A549 (cell line): ENCODE data around the gene ATXN7L1. TPM values are rescaled to one million over a fixed set of nuclear protein-coding genes. Genes with fewer than 3 reads are reported as not detected.

Experiments used
- ATAC-seq, 2 experiments: fragments of 200-7000 bp in 1 of 2; fragments of >200 bp in 1 of 2; cut with Nextera tagmentation in 1 of 2; cut with Tn5 transposase in 1 of 2; 3 replicates each; pipeline versions ENCODE4 v1.8.0 to v1.9.1; 2018 to 2020; ENCODE audit warnings: mild to moderate bottlenecking in 1 of 2, moderate library complexity in 1 of 2
- CTCF ChIA-PET: fragments of 300-600 bp; sonication (Branson Sonifier 250); formaldehyde crosslinking; extraction: SDS; loops from one replicate; lab custom pipeline; 2021; ENCODE audit warnings: antibody characterized with exemption, inconsistent platforms; lab: Yijun Ruan, JAX
- POLR2A ChIA-PET: fragments of 350-600 bp; formaldehyde crosslinking; extraction: SDS; loops from one replicate; lab custom pipeline; 2021; ENCODE audit warnings: antibody characterized with exemption, inconsistent platforms; lab: Yijun Ruan, JAX
- DNase-seq, 2 experiments: peaks; one replicate each; pipeline versions ENCODE4 v3.0.0 to v3.0.0-alpha.2; 2011 to 2016; ENCODE audit warnings: low read depth in 1 of 2, low spot score in 1 of 2
- FAIRE-seq: peaks from 2 replicates; lab custom pipeline; 2011; peaks lifted over from hg19 to GRCh38; lab: Jason Lieb, UNC
- H3K27ac ChIP-seq, 2 experiments: fragments of >200 bp; sonication (Bioruptor Twin); formaldehyde crosslinking; 3 replicates each; pipeline ENCODE4 v1.5.1; 2016 to 2017
- H3K4me1 ChIP-seq: fragments of >200 bp; sonication (Bioruptor Twin); formaldehyde crosslinking; 3 replicates; pipeline ENCODE4 v1.6.1; 2016
- H3K4me2 ChIP-seq: fragments of >200 bp; sonication (Bioruptor Twin); formaldehyde crosslinking; 3 replicates; pipeline ENCODE4 v1.6.1; 2016
- H3K4me3 ChIP-seq: fragments of >200 bp; sonication (Bioruptor Twin); formaldehyde crosslinking; 3 replicates; pipeline ENCODE4 v1.5.1; 2016
- H3K9me3 ChIP-seq: fragments of >200 bp; sonication (Bioruptor Twin); formaldehyde crosslinking; 3 replicates; pipeline ENCODE4 v1.6.1; 2016
- CBX8 ChIP-seq: fragments of 200-600 bp; sonication (generic); IDR thresholded peaks from 2 replicates; pipeline ENCODE4 v1.6.1; 2016
- CHD2 ChIP-seq: fragments of 150-350 bp; IDR thresholded peaks from 2 replicates; pipeline ENCODE4 v1.6.1; 2014; ENCODE audit warnings: low read length; ENCODE audit not compliant: partially characterized antibody
- CTCF ChIP-seq: fragments of >200 bp; sonication (Bioruptor Twin); formaldehyde crosslinking; IDR thresholded peaks from 3 replicates; pipeline ENCODE4 v1.5.1; 2016
- EHMT2 ChIP-seq: fragments of 200-600 bp; sonication (generic); IDR thresholded peaks from 2 replicates; pipeline ENCODE4 v1.6.1; 2016; ENCODE audit warnings: antibody characterized with exemption, low read depth, mild to moderate bottlenecking, moderate library complexity
- EP300 ChIP-seq, 2 experiments: fragments of >200 bp; sonication (Bioruptor Twin); formaldehyde crosslinking; IDR thresholded peaks; 2 replicates in 1 of 2; 3 replicates in 1 of 2; pipeline ENCODE4 v1.6.1; 2016 to 2017
- FOSL2 ChIP-seq, 2 experiments: fragments of 450-650 bp in 1 of 2; fragments of >200 bp in 1 of 2; sonication (Bioruptor Twin) in 1 of 2; formaldehyde crosslinking; IDR thresholded peaks; 2 replicates each; pipeline versions ENCODE4 v1.5.0 to v1.6.1; 2016 to 2020; ENCODE audit warnings: mild to moderate bottlenecking in 1 of 2, moderate library complexity in 1 of 2
- FOXS1 ChIP-seq: fragments of 250-450 bp; sonication (Bioruptor Pico); IDR thresholded peaks from 2 replicates; pipeline ENCODE4 v1.5.0; 2020; ENCODE audit warnings: mild to moderate bottlenecking, moderate library complexity
- MAX ChIP-seq: IDR thresholded peaks from 2 replicates; pipeline ENCODE4 v1.6.1; 2012
- MAZ ChIP-seq: fragments of 150-350 bp; IDR thresholded peaks from 2 replicates; pipeline ENCODE4 v1.6.1; 2014; ENCODE audit warnings: antibody characterized with exemption, low read depth, low read length, borderline replicate concordance
- PBX3 ChIP-seq: IDR thresholded peaks from 2 replicates; pipeline ENCODE4 v1.6.1; 2012
- PHF8 ChIP-seq: fragments of 200-600 bp; sonication (generic); IDR thresholded peaks from 2 replicates; pipeline ENCODE4 v1.6.1; 2016; ENCODE audit warnings: low read depth, mild to moderate bottlenecking, antibody characterized with exemption, moderate library complexity, borderline replicate concordance
- RAD21 ChIP-seq, 2 experiments: fragments of >200 bp in 1 of 2; sonication (Bioruptor Twin) in 1 of 2; formaldehyde crosslinking in 1 of 2; IDR thresholded peaks in 1 of 2; conservative IDR thresholded peaks in 1 of 2; 2 replicates in 1 of 2; 3 replicates in 1 of 2; pipeline ENCODE4 v1.6.1; 2012 to 2018; ENCODE audit warnings: inconsistent platforms in 1 of 2
- RCOR1 ChIP-seq: fragments of 150-350 bp; IDR thresholded peaks from 2 replicates; pipeline ENCODE4 v1.6.1; 2014; ENCODE audit warnings: antibody characterized with exemption, low read length, low read depth
- REST ChIP-seq: fragments of 200-600 bp; sonication (generic); IDR thresholded peaks from 2 replicates; pipeline ENCODE4 v1.6.1; 2016; ENCODE audit warnings: antibody characterized with exemption, mild to moderate bottlenecking, moderate library complexity
- RFX5 ChIP-seq: fragments of 450-650 bp; IDR thresholded peaks from 2 replicates; pipeline ENCODE4 v1.7.1; 2014; ENCODE audit warnings: antibody characterized with exemption, mild to moderate bottlenecking, moderate library complexity
- SMC3 ChIP-seq: fragments of >200 bp; sonication (Bioruptor Twin); formaldehyde crosslinking; IDR thresholded peaks from 3 replicates; pipeline ENCODE4 v1.6.1; 2018; ENCODE audit warnings: inconsistent platforms
- SREBF2 ChIP-seq: fragments of 450-650 bp; IDR thresholded peaks from 2 replicates; pipeline ENCODE4 v1.6.1; 2014; ENCODE audit warnings: mild to moderate bottlenecking, moderate library complexity
- WGBS: methylation state at CpG from one replicate; pipeline ENCODE4 v1.1.6; 2017; ENCODE audit errors: missing lambda C conversion rate; 5-methylcytosine and 5-hydroxymethylcytosine counted together
- polyA plus RNA-seq, 4 experiments: library from polyadenylated mRNA; depleted of rRNA in 3 of 4; stranded (reverse); fragments of >200 nt; fragmentation: RNase III in 1 of 4; extraction: RNeasy Plus Mini Kit Qiagen cat#74134 plus additional on column Dnase treatment in 1 of 4; gene quantifications; 2 replicates in 3 of 4; 3 replicates in 1 of 4; pipeline ENCODE4 v1.2.3, GENCODE V29; 2011 to 2017
- TF ChIP-seq, protein P1 (sequence below): fragments of 250-450 bp; sonication (Bioruptor Pico); IDR thresholded peaks from 2 replicates; pipeline ENCODE4 v1.5.0; 2021; ENCODE audit warnings: mild to moderate bottlenecking, moderate library complexity, borderline replicate concordance
- TF ChIP-seq, protein P2 (sequence below): fragments of >200 bp; sonication (Bioruptor Twin); formaldehyde crosslinking; IDR thresholded peaks from 3 replicates; pipeline ENCODE4 v1.6.1; 2016
- TF ChIP-seq, protein P3 (sequence below): fragments of 250-450 bp; sonication (Bioruptor Pico); IDR thresholded peaks from 2 replicates; pipeline ENCODE4 v1.5.0; 2020; ENCODE audit warnings: low read depth, mild to moderate bottlenecking, moderate library complexity

Gene ATXN7L1
- polyA plus RNA-seq, 2 of the 4 experiments (the other 2 are of a cell fraction) = 4.5 to 5.7 TPM

GRCh38 chr7:105589356-105590077 lies 286.9 kb downstream of the ATXN7L1 start:
- DNase-seq = peak; percentile 79 to 82
- CTCF ChIA-PET = interaction anchor here (0.6 to 5.0 kb wide), 29 partner anchors 8 to 1357 kb away, joined by 3 to 42 read pairs (median 4); partner anchors contain the start of gene EFCAB10

GRCh38 chr7:105587909-105588635 lies 288.3 kb downstream of the ATXN7L1 start:
- H3K4me1 ChIP-seq = no peaks in the 10 kb centered on the region
- no peak overlapping the region for H3K4me2 ChIP-seq
- DNase-seq (no peak), ATAC-seq (no peak), FAIRE-seq (no peak)
- H3K4me3 ChIP-seq = no peak overlapping the region
- no peaks in the 10 kb centered on the region for H3K9me3 ChIP-seq
- 78% methylated on average over 12 of the region's 12 CpGs for WGBS
- ChIA-PET CTCF (interaction anchor here (1.0 to 5.0 kb wide), 8 partner anchors 12 to 566 kb away, joined by 3 to 42 read pairs (median 6); no protein-coding TSS in a partner anchor), POLR2A (no interaction called here)
- H3K27ac ChIP-seq = no peak overlapping the region
- TF ChIP-seq, protein P1, sequence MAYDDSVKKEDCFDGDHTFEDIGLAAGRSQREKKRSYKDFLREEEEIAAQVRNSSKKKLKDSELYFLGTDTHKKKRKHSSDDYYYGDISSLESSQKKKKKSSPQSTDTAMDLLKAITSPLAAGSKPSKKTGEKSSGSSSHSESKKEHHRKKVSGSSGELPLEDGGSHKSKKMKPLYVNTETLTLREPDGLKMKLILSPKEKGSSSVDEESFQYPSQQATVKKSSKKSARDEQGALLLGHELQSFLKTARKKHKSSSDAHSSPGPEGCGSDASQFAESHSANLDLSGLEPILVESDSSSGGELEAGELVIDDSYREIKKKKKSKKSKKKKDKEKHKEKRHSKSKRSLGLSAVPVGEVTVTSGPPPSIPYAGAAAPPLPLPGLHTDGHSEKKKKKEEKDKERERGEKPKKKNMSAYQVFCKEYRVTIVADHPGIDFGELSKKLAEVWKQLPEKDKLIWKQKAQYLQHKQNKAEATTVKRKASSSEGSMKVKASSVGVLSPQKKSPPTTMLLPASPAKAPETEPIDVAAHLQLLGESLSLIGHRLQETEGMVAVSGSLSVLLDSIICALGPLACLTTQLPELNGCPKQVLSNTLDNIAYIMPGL (CRISPR knock-in tag) = no peak
- TF ChIP-seq PBX3 (no peak), MAX (no peak), PHF8 (no peak), RCOR1 (no peak), CHD2 (no peak), EHMT2 (no peak), MAZ (no peak), SREBF2 (no peak), REST (no peak), RFX5 (no peak), CBX8 (no peak), FOXS1 (CRISPR knock-in tag) (no peak), EP300 (IDR thresholded peaks at IDR 0.05) (no peak)
- TF ChIP-seq, protein P2, sequence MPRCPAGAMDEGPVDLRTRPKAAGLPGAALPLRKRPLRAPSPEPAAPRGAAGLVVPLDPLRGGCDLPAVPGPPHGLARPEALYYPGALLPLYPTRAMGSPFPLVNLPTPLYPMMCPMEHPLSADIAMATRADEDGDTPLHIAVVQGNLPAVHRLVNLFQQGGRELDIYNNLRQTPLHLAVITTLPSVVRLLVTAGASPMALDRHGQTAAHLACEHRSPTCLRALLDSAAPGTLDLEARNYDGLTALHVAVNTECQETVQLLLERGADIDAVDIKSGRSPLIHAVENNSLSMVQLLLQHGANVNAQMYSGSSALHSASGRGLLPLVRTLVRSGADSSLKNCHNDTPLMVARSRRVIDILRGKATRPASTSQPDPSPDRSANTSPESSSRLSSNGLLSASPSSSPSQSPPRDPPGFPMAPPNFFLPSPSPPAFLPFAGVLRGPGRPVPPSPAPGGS = no peak

More at GRCh38 chr7:105589356-105590077, 286.9 kb downstream of the ATXN7L1 start:
- TF ChIP-seq CTCF (peak; percentile 85), RAD21 (conservative IDR thresholded peaks at IDR 0.05 in 1 of 2, IDR thresholded peaks at IDR 0.05 in 1 of 2) (peak; percentile 87 to 91), SMC3 (peak; percentile 67), CHD2 (no peak), FOSL2 (IDR thresholded peaks at IDR 0.05) (no peak), FOSL2 (CRISPR knock-in tag; IDR thresholded peaks at IDR 0.05) (0 out of 2 replicates have a peak, but pooled peaks have one; percentile 35)
- TF ChIP-seq, protein P3, sequence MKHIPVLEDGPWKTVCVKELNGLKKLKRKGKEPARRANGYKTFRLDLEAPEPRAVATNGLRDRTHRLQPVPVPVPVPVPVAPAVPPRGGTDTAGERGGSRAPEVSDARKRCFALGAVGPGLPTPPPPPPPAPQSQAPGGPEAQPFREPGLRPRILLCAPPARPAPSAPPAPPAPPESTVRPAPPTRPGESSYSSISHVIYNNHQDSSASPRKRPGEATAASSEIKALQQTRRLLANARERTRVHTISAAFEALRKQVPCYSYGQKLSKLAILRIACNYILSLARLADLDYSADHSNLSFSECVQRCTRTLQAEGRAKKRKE (CRISPR knock-in tag) = no peak
- Histone ChIP-seq H3K4me2 (no peak overlapping the region), H3K9me3 (no peaks in the 10 kb centered on the region), H3K27ac (no peak overlapping the region), H3K4me3 (no peak overlapping the region), H3K4me1 (no peaks in the 10 kb centered on the region)
- POLR2A ChIA-PET = interaction anchor here (0.6 kb wide), 1 partner anchor 8 kb away, joined by 3 read pairs; the partner anchor contains the start of gene EFCAB10
- FAIRE-seq (no peak), ATAC-seq (peak; percentile 99)
- WGBS = 13% methylated on average over 6 of the region's 6 CpGs
